Esophagus muscularis mucosa (tissue), 4 donors: ENCODE measurements around the gene UST. TPM values are rescaled to one million over a fixed set of nuclear protein-coding genes. Genes with fewer than 3 reads are reported as not detected.

Experiments
- DNase-seq: peaks from one replicate; pipeline ENCODE4 v3.0.0-alpha.2; 2017; ENCODE audit errors: extremely low spot score
- H3K27ac ChIP-seq, 4 donors: fragments of 200-600 bp; sonication (generic); replicated peaks in 1 of 4; 1 replicate in 3 of 4; 2 replicates in 1 of 4; pipeline ENCODE4 v1.5.1; 2016 to 2019; ENCODE audit warnings: mild to moderate bottlenecking in 1 of 4
- H3K27me3 ChIP-seq, 4 donors: fragments of 200-600 bp; sonication (generic); one replicate each; pipeline versions ENCODE4 v1.5.1 to v1.6.0; 2016 to 2019
- H3K36me3 ChIP-seq, 4 donors: fragments of 200-600 bp; sonication (generic); one replicate each; pipeline ENCODE4 v1.5.1; 2016 to 2019
- H3K4me1 ChIP-seq, 4 donors: fragments of 200-600 bp; sonication (generic); one replicate each; pipeline ENCODE4 v1.5.1; 2016 to 2019
- H3K4me3 ChIP-seq, 4 donors: fragments of 200-600 bp; sonication (generic); 1 replicate in 2 of 4; 2 replicates in 2 of 4; pipeline ENCODE4 v1.5.1; 2016 to 2019; ENCODE audit warnings: mild to moderate bottlenecking in 4 of 4, moderate library complexity in 1 of 4
- H3K9me3 ChIP-seq, 4 donors: fragments of 200-600 bp; sonication (generic); 1 replicate in 3 of 4; 2 replicates in 1 of 4; pipeline ENCODE4 v1.5.1; 2016 to 2019
- EP300 ChIP-seq: sonication (generic); formaldehyde crosslinking; IDR thresholded peaks from one replicate; pipeline ENCODE4 v1.6.1; 2017; ENCODE audit warnings: antibody characterized with exemption
- POLR2A ChIP-seq: fragments of 450-650 bp; IDR thresholded peaks from one replicate; pipeline ENCODE4 v1.6.1; 2017; ENCODE audit warnings: antibody characterized with exemption, moderate library complexity, mild to moderate bottlenecking, low read depth
- POLR2AphosphoS5 ChIP-seq, 2 donors: sonication (generic); formaldehyde crosslinking; IDR thresholded peaks; one replicate each; pipeline ENCODE4 v1.6.1; 2017; ENCODE audit warnings: antibody characterized with exemption in 2 of 2
- WGBS: methylation state at CpG from one replicate; pipeline ENCODE4 v1.1.5; 2018; 5-methylcytosine and 5-hydroxymethylcytosine counted together
- intact Hi-C: fragments of 100-400 bp; cut with DNase I; formaldehyde crosslinking; loops from one replicate; pipeline ENCODE4 v1.15.1; 2023
- total RNA-seq, 4 donors: library from RNA; depleted of rRNA; stranded (reverse); fragments of >200 nt; gene quantifications; one replicate each; pipeline versions ENCODE4 v1.1.0 to v1.2.1, GENCODE V29; 2016
- TF ChIP-seq, protein P1 (sequence below), 3 experiments: fragments of 200-600 bp in 2 of 3; fragments of 450-650 bp in 1 of 3; sonication (generic) in 2 of 3; IDR thresholded peaks; one replicate each; pipeline ENCODE4 v1.5.1; 2017 to 2019; ENCODE audit warnings: antibody characterized with exemption in 3 of 3, mild to moderate bottlenecking in 2 of 3, moderate library complexity in 1 of 3

The UST gene
- total RNA-seq, 4 donors from 2014 or later, result 29.1 to 46.3 (median 32.4) TPM

DNA sequence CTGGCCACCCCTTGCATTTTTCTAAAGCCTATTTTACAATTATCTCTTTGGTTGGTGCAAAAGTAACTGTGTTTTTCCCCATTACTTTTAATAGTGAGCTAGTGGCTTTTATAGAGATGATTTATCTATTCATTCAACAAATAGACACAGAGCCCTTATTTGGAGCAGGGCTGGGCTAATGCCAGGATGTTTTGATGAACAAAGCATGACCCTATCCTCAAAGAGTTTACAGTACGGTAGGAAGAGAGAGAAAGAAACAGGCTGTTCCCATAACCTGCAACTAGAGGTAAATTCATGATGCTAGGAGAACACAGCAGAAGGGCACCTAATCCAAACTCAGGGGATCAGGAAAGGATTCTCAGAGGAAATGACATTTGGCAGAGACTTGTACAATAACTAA, 37.3 kb upstream of the UST start:
- Histone ChIP-seq H3K36me3 (no peaks in the 10 kb centered on the region), H3K27ac (no peak overlapping the region)

DNA sequence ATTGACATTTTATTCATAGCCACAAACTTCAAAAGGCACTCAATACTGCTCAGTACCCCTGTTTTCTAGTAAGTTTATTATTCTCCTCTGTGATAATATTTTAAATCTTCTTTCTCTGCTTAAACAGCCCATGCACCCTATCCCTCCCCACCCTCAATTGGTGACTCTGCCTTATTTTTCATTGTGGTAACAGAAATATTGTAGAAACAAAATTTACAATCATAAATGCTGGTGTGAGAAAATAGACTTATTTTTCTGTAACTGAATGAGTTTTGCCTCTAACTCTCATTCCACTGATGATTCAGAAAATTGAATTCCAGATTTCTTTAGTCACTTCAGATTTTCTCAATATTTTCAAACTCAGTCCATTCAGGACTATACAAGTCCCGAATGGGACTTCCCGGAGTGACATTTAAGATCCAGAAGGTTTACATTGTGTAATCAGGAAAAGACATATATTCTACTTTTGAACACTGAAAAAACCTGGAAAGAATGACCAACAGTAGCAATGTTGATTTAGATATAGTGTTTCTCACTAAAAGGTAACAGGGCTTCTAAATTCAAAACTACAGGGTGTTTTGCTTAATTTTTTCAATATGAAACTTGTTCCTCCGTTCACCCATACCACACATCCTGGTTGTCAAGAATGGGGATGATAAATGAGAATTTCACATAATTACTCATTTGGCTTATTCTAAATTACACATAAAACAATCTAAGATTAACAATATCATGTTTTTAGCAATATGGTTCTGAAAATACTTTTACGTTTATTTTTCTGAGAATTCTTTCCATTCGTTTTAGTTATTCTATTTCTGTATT, 34.8 kb upstream of the UST start:
- peaks cover 0 to 10% (median 0%) of the 10 kb centered on the region in 4 donors for H3K9me3 ChIP-seq
- peaks cover 0 to 15% (median 5%) of the 10 kb centered on the region in 4 donors for H3K4me1 ChIP-seq
- DNase-seq, result no peak
- H3K4me3 ChIP-seq, result no peak overlapping the region
- TF ChIP-seq, protein P1, sequence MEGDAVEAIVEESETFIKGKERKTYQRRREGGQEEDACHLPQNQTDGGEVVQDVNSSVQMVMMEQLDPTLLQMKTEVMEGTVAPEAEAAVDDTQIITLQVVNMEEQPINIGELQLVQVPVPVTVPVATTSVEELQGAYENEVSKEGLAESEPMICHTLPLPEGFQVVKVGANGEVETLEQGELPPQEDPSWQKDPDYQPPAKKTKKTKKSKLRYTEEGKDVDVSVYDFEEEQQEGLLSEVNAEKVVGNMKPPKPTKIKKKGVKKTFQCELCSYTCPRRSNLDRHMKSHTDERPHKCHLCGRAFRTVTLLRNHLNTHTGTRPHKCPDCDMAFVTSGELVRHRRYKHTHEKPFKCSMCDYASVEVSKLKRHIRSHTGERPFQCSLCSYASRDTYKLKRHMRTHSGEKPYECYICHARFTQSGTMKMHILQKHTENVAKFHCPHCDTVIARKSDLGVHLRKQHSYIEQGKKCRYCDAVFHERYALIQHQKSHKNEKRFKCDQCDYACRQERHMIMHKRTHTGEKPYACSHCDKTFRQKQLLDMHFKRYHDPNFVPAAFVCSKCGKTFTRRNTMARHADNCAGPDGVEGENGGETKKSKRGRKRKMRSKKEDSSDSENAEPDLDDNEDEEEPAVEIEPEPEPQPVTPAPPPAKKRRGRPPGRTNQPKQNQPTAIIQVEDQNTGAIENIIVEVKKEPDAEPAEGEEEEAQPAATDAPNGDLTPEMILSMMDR (IDR thresholded peaks at IDR 0.05), result no peak
- TF ChIP-seq POLR2AphosphoS5 (IDR thresholded peaks at IDR 0.05) (no peak), EP300 (no peak), POLR2A (no peak)
- no peaks in the 10 kb centered on the region for H3K27me3 ChIP-seq
- intact Hi-C loops, result no loop called here
- 60% methylated on average over 5 of the region's 5 CpGs for WGBS
- no peak overlapping the region for H3K27ac ChIP-seq
- no peaks in the 10 kb centered on the region for H3K36me3 ChIP-seq

More for the DNA sequence above, 37.3 kb upstream of the UST start:
- intact Hi-C loops, result no loop called here
- Histone ChIP-seq H3K9me3 (peaks cover 0 to 10% (median 0%) of the 10 kb centered on the region in 4 donors), H3K27me3 (no peaks in the 10 kb centered on the region), H3K4me1 (peaks cover 0 to 15% (median 5%) of the 10 kb centered on the region in 4 donors), H3K4me3 (no peak overlapping the region)
- TF ChIP-seq, protein P1 (IDR thresholded peaks at IDR 0.05), result no peak
- TF ChIP-seq EP300 (no peak), POLR2AphosphoS5 (IDR thresholded peaks at IDR 0.05) (no peak), POLR2A (no peak)
- no peak for DNase-seq
- WGBS, result 42% methylated on average over 1 of the region's 1 CpG

GRCh38 chr6:148713033-148713738, 33.6 kb upstream of the UST start:
- no peak overlapping the region for H3K4me3 ChIP-seq
- no peak for DNase-seq
- no peaks in the 10 kb centered on the region for H3K27me3 ChIP-seq
- no peak overlapping the region for H3K27ac ChIP-seq
- no peaks in the 10 kb centered on the region for H3K36me3 ChIP-seq
- 94% methylated on average over 1 of the region's 1 CpG for WGBS
- TF ChIP-seq POLR2AphosphoS5 (IDR thresholded peaks at IDR 0.05) (no peak), EP300 (no peak), POLR2A (no peak)
- TF ChIP-seq, protein P1 (IDR thresholded peaks at IDR 0.05), result no peak
- H3K4me1 ChIP-seq, result peaks cover 0 to 15% (median 5%) of the 10 kb centered on the region in 4 donors
- H3K9me3 ChIP-seq, result peaks cover 0 to 10% (median 0%) of the 10 kb centered on the region in 4 donors
- intact Hi-C loops, result no loop called here

DNA sequence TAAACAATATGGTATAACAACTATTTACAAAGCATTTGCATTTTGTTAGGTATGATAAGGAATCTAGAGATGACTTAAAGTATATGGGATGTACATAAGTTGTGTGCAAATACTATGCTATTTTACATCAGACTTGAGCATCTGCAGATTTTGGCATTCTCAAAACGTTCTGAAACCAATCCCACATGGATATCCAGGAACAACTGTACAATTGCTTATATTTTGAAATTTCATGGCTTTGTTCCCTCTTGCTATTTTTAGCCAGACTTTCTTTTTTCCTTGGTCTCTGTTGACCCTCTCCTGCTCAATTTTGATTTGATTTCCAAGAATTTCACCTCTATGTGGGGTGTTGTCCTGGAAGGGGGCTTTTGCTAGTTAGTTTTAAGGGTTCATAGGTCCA, 32.9 kb upstream of the UST start:
- H3K36me3 ChIP-seq, result no peaks in the 10 kb centered on the region
- 31% methylated on average over 1 of the region's 1 CpG for WGBS
- no peak overlapping the region for H3K27ac ChIP-seq
- no peaks in the 10 kb centered on the region for H3K27me3 ChIP-seq
- H3K4me1 ChIP-seq, result peaks cover 0 to 9% (median 4%) of the 10 kb centered on the region in 4 donors
- no peak for DNase-seq
- no peak overlapping the region for H3K4me3 ChIP-seq
- TF ChIP-seq, protein P1 (IDR thresholded peaks at IDR 0.05), result no peak
- TF ChIP-seq EP300 (no peak), POLR2A (no peak), POLR2AphosphoS5 (IDR thresholded peaks at IDR 0.05) (no peak)
- intact Hi-C loops, result no loop called here
- peaks cover 0 to 10% (median 0%) of the 10 kb centered on the region in 4 donors for H3K9me3 ChIP-seq
